Iris pigment epithelial cell (primary cell): ENCODE data around the gene MTERF1.
"Not testable (repeated sequence)": the region's sequence is repeated elsewhere in the genome, so short reads cannot be mapped to it uniquely, and the experiment has no call there.

Experiments used
- DNase-seq: peaks from one replicate; pipeline ENCODE4 v3.0.0-alpha.2; 2011; ENCODE audit warnings: low read depth

The MTERF1 gene

DNA sequence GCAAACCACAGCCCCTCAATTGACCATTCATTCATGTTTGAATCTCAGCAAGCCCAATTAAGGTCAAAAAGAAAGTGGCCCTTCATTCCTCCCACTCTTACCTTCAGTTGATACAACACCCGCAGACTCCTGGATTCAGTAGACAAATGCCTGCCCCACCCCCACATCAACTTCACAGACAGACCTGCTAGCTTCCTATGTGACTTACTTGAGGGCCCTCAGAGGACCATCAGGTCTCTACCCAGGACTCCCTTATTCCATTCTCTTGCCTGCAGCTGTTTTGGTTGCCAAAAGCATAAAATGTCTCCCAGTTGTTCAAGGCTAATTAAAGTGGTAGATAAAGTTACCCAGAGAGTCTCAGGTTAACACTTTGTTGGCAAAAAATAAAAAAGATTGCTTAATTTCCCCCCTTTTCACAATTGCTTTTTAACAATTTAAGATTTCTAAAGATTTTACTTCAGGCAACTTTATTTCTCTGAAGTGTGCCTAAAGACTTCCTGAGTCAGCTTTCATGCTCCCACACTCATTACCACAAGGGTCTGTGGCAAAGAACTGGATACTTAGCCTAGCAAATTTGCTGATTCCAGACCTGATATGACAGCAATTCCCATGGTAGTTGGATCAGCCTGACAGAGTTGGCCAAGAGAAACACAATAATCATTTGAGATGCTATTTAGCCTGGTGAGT is 3.3 kb upstream of the MTERF1 start:
- no peak for DNase-seq

DNA sequence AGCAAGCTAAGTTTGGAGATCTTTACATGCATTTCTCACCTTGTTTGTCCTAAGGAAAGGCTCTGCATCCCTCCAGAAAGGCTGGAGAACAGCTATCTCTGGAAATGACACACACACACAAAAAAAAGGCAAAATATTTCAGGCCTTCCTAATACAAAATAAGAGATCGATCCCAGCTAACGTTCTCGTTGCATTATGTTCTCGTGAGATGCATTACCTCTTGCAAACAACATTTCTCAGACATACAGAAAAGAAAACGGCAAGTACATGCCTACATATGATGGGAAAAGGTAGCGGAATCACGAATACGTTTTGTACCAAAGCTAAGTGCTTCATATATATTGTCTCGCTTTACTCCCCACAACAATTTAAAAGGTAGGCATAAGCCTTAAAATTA is 488 bp downstream of the MTERF1 start:
- DNase-seq, result no peak

DNA sequence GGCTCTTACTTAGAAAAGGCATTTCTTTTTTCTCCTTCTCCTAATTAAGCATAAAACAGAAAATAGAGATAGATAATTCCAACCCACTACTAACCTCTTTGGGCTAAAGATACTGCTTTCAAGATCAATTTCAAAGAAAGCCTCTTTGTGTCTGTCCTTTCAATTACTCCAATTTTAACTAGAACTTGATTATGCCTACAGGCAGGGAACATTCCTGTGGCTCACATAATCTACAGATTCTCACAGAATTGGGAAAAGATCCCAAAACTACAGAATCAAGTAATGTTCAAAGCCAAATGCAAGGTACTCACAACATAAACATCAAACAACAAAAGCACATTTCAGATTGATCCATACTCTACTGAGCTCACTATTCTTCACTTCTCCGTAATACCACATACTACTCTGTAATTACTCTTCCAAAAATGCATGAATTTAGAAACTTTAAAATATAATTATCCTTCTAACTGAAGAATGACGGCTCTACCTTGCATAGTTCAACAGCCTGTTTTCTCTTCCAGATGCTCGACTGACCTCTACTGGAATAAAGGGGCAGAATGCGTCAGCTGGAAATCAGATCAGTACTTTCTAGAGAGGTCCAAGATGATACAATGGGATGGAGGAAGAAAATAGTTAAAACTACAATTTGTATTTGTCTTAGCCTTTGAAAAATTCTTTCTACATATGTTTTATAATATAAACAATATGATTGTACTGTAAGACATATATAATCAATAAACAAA is 3.9 kb downstream of the MTERF1 start:
- DNase-seq, result no peak

DNA sequence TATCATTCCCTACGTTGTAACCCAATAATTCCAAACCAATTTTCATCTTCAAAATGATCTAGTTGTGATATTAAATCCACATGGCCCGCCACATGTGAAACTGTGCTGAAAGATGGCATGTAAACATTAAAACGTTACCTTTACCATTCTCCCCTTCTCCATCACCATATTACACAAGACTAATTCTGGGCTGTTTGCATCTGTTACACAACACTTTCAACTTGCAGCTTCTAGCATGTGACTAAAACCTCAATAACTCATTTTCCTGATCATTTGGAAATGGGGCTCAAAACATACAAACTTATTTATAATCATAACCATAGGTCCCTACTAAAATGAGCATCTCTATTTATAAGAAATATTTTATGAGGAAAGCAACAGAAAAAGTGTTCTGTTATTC is 4.7 kb downstream of the MTERF1 start:
- peak; percentile 59 for DNase-seq

DNA sequence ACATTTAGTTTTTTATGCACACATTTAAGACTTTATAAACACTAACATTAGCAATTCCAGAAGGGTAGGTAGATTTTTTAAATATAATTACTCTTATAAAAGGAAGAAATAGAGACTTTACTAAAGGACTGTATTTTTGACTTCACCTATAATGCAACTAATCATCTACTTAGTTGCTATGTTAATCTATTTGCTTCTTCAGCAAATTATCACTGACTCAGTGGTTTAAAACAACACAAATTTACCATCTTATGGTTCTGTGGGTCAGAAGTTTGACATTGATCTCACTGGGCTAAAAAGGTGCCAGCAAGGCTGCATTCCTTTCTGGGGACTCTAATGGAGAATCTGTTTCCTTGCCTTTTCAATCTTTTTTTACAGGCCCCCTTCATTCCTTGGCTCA is 7.6 kb downstream of the MTERF1 start:
- DNase-seq, result no peak

DNA sequence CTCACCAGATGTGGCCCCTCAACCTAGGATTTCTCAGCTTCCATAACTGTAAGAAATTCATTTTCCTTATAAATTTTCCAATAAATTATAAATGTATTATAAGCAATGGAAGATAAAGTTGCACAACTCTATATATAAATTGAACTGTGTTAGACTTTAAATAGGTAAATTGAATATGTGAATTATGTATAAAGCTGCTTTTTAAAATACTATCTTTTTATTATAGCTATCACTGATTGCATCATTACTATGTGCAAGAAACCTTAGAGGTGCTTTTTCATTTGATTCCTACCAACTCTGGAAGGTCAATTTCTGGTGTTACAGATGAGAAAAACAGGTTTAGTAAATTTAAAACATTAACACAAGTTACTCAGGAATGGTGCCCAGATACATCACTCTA is 8.4 kb downstream of the MTERF1 start:
- DNase-seq, result no peak

DNA sequence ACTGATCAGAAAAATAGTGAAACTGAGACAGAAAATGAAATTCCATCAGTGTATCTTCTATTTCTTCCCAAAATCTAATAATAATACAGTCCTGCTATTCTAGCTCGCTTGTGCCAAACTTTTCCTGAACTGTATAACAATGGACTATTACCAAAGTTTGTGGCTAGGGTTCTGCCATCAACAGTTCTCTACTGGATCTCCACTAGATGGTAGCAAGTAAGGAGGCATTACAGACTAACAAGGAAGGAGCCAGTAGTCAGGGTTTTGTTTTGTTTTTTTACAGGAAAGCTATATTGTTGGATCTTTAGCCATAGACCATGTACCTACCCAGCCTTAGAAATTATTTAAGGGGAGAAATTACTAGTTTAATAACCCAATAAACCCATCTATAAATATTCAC is 10.8 kb downstream of the MTERF1 start:
- DNase-seq, result no peak

DNA sequence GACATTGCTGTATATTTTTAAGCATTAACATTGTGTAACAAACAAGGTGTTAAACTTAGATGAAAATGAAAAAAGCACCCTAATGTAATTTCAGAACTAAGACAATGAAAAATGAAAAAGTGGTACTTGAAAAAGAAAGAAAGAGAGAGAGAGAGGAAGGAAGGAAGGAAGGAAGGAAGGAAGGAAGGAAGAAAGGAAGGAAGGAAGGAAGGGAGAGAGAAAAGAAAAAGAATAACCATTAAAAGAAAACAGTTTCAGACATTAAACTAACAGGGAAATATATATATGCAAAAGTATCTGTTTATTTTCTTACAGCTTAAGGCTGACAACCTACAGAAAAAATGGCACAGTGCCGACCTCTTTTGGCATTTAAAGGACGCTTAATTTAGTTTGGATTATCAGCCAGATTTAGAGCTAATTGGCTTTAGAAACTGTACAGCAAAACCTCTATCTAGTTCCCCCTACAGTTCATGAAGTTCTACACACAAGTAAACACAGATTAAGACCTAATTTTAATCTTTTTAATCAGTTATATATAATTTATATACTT is 13.8 kb downstream of the MTERF1 start:
- no peak for DNase-seq

DNA sequence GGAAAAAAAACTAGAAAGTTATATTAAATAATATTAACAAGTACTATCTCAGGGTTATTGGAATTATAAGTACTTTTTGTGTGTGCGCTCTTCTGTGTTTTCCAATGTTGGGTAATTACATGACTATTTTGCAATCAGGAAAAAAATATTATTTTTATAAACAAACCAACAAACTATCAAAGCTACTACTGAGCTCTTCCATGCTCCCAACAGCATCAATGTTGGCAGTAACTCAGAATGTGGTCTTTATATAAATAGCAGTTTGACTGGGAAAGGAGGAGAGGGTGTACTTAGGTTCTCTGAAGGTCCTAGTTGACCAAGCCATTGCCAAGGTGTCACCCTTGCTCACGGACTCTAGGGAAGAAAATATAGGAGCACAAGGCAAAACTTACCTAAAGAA is 15.0 kb downstream of the MTERF1 start:
- DNase-seq, result no peak

DNA sequence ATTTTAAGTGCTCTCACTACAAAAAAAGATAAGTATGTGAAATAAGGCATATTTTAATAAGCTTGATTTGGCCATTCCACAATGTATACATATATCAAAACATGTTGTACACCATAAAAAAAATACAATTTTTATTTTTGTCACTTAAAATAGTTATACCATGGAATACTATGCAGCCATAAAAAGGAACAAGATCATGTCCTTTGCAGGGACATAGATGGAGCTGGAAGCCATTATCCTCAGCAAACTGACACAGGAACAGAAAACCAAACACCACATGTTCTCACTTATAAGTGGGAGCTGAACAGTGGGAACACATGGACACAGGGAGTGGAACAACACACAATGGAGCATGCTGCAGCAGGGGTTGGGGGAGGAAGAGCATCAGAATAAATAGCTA is 15.9 kb downstream of the MTERF1 start:
- DNase-seq, result not testable (repeated sequence)

DNA sequence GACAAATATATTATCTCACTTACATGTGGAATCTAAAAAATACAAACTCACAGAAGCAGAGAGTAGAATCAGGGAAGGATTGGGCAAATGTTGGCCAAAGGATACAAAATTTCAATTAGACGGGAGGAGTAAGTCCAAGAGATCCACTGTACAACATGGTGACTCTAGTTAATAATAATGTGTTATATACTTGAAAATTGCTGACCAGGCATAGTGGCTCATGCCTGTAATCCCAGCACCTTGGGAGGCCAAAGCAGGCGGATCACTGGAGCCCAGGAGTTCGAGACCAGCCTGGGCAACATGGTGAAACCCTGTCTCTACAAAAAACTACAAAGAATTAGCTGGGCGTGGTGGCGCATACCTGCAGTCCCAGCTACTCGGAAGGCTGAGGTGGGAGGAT is 16.4 kb downstream of the MTERF1 start:
- DNase-seq, result no peak

DNA sequence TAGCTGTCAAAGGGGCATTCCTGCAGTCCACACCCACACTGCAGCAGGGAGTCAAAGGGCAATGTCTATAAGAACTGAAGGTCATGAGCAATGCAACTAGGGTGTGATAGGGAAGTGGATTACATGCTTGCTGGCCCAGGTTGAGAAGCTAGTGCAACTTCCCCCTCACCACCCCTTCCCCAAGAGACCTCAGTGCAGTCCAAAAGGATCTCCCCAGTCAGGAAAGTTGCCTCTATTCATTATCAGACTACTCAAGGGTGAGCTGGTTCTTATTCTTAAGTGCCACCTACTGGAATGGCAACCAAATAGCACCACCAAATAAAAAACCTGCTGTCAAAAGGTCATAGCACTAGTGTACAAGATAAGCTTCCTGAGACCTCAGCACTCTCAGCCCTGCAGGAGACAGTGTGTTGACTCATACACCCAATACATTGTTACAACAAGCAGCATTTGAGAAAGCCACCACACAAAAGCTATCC is 28.2 kb downstream of the MTERF1 start:
- peak; percentile 72 for DNase-seq

DNA sequence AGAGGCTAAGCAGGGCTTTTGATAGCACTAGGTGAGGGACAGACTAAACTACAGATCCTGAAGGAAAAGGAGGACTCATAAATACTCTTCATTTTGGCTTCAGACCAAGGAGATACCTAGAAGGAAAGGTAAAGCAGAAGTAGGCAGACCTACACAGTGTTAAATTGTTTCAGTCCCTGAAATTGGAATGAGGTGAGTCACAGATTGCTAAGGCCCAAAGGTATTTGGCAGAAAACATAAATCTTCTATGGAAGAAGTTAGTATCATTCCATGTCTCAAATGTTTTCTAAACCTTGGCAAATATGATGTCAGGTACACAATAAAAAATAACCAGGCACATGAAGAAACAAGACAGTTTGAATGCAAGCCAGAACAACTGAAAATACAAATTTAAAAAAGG is 30.0 kb downstream of the MTERF1 start:
- peak; percentile 63 for DNase-seq

DNA sequence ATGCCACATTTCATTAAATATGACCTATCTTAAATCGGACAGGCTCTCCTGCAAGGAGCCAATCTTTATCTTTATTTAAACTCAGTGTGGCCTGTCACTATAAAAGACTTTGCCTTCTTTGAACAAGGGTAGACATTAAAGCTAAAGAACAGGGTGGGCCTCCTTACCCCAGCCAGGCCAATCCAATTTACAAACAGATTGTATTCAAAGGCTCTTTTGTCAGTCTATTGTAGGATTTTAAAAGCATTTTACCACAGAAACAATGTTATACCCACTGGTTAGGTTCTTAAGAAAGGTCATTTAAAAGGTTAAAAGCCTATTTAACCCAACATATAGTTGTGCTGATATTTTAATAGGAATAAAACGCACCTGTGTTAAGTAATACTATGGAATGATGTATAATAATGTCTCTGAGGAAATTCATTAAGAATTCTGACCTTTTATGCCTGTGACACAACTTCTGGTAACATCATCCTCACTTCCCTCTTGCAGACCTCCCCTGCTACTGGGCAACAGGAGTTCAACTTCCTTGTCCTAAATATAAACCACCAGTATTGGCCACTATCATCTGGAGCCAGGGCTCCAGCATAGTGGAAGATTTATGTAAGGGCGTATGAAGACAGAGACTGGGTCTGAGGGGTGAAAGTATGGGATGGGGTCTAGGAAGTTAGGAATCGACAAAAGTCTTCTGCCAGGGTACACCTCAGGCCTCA is 32.5 kb downstream of the MTERF1 start:
- DNase-seq, result no peak

DNA sequence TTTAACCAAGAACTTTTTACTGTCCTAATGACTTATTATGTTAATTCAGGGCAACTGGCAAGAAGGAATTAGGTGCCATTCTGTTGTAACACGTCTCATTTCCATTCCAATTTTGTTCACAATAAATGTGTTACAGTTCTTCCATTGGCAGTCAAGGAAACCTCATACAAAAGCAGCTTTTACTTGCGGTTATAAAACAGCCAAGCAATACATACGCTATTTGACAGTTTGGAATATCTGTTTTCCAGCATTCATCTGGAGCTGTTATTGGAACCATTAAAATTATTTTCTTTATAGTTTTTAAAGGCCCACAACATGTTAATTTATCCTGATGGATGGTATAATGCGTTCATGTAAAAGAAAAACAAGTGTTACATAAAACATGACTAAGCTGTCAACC is 33.3 kb downstream of the MTERF1 start:
- no peak for DNase-seq

DNA sequence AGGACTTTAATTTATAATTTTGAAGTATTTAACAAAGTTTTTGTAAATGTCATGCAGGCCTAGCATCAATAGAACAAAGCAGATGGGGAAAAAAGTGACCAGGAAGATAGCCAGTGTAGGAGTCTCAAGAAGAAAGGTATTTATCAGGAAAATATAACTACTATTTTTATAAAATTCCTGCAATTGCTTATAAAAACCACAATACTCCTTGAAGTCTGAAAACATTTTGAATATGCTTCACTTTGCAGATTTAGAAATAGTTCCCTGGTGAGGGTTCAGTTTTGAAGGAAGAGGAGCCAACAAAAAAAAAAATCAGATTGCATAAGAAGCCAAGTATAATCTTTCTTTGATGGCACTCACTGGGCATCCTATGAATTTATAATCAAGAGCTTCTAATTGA is 34.1 kb downstream of the MTERF1 start:
- peak; percentile 42 for DNase-seq

DNA sequence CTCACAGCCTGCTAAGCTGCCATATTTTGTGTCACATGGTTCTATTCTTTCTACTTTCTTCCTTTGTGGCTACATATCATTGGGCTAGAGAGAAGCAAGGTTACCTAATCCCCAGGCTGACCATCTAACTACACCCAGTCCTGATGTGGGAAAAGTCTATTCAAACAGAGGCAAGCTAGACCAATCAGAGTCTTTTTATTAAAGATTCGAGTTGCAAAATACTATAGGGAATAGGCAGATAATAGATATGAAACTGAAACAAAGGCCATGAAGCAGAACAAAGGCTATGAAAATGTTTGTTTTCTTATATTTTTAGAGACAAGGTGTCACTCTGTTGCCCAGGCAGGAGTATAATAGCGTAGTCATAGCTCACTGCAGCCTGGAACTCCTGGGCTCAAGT is 36.7 kb downstream of the MTERF1 start:
- no peak for DNase-seq

DNA sequence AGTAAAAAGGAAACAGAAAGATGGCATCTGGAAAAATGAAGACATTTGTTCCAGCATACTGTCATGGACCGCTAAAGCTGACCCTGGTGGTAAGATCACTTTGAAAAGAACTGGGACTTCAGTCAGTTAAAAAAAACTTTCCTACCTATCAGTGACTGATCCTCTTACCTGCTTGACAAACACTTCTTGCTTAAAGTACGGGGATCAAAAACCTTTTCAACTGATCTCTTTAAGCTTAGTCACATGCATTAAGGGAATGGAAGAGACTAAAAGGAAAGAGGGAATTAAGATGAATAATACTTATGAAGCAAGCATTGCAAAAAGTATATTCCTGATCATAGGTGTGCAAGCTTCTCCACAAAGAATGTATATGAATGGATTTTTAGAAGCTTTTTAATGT is 42.1 kb downstream of the MTERF1 start:
- no peak for DNase-seq

DNA sequence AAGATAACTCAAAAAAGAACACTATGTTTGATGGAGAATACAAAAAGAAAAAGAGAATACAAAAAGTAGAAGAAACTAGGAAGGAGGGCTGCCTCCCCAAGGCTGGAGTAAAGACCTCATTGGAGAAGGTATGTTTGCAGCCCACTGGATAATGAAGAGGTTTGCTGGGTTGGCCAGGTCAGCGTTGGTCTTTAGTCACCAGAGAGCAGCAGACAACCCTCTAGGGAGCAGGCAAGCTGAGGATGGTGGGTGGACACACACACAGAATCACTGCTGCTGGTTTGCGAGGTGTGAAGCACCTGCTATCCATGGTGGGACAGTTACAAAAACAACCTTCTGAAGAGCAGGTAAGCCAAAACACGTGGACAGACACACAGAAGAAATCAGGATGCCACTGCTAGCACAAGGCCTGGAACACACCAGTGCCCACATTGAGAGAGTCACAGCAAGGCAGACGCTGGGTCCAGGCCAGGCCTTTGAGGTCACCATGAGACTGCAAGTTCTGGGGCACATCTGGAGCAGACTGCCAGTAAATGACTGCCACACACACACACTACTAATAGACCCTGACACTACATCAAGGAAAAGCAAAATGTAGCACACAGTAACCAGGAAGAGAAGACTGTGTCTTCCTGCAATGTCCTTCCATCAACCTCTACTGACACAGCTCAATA is 43.0 kb downstream of the MTERF1 start:
- no peak for DNase-seq

DNA sequence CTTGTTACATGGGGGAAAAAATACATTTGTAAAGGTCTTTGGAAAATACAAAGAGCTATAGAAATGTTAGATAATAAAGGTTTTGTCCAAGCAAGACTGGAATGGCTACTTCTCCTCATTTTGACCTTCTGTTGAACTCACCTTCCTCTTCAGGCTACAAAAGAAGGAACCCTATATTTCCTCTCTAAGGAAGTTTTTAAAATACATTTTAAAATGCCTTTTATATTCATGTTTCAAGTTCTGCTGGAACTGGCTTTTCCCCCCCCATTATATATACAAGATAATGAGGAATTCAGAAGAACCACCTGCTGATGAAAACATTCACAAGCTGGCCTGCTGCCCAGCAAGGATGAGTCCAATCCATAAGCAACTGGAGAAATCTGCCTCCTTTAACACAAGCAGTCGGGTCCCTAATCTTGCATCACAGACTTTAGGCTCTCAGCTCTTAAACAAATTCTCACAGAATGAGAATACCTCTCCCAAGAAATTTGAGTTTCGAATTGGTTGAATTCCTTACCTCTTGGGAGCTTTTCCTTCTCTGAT is 44.6 kb downstream of the MTERF1 start:
- DNase-seq, result peak; percentile 55

DNA sequence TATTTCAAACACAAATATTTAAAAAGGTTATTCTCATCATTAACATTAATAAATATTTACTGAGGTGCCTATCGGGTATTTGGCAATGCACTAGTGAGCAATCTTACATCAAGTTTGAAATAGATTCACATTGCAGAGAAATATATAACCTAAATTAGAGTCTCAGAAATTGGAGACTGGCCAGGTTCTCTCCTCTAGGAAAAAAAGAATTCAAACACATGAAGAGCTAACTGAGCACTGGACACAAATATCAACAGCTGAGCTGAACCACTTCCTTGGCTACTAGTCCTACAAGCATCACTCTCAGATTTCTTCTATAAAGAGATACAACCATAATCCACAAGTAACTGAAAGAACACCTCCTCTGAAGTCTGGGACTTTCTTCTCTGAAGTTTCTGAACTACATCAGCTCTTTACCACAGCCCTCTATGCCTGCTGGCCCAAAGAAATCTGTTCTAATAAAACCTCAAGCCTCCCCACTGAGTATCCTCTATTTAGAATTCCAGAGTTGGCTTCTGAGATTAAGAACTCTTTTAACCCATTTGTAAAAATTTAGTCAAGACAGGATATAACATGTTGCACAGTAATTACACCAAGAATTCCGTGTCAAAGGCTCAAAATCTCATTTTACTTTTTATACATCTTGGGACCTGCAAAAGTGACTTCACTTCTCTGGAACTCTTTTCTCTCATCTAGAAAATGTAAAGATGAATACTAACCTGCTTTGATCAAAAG is 45.2 kb downstream of the MTERF1 start:
- no peak for DNase-seq
